Activated naive CD4-positive, alpha-beta T cell treated with anti-CD3 and anti-CD28 coated beads, Interleukin-2, amount 50 U/mL, for 24 hours (primary cell): ENCODE data around the gene ANK3.

Experiments used
- H3K27ac Mint-ChIP-seq: one replicate; pipeline ENCODE4 v1.8.0; 2021; ENCODE audit warnings: mild to moderate bottlenecking, mixed read lengths
- H3K27me3 Mint-ChIP-seq: one replicate; pipeline ENCODE4 v1.8.0; 2021; ENCODE audit warnings: mixed read lengths
- H3K36me3 Mint-ChIP-seq: one replicate; pipeline ENCODE4 v1.8.0; 2021; ENCODE audit warnings: mixed read lengths
- H3K4me1 Mint-ChIP-seq: one replicate; pipeline ENCODE4 v1.8.0; 2021; ENCODE audit warnings: mixed read lengths
- H3K4me3 Mint-ChIP-seq: one replicate; pipeline ENCODE4 v1.8.0; 2021; ENCODE audit warnings: mild to moderate bottlenecking, mixed read lengths
- H3K9me3 Mint-ChIP-seq: one replicate; pipeline ENCODE4 v1.8.0; 2021; ENCODE audit warnings: mixed read lengths

ANK3 gene

GRCh38 chr10:60140651-60141632 is 248.7 kb downstream of the ANK3 start:
- H3K4me3 Mint-ChIP-seq: no peak overlapping the region
- no peaks in the 10 kb centered on the region for H3K4me1 Mint-ChIP-seq
- no peak overlapping the region for H3K27ac Mint-ChIP-seq
- no peaks in the 10 kb centered on the region for H3K9me3 Mint-ChIP-seq
- H3K27me3 Mint-ChIP-seq: no peaks in the 10 kb centered on the region
- peaks cover 6% of the 10 kb centered on the region for H3K36me3 Mint-ChIP-seq

DNA sequence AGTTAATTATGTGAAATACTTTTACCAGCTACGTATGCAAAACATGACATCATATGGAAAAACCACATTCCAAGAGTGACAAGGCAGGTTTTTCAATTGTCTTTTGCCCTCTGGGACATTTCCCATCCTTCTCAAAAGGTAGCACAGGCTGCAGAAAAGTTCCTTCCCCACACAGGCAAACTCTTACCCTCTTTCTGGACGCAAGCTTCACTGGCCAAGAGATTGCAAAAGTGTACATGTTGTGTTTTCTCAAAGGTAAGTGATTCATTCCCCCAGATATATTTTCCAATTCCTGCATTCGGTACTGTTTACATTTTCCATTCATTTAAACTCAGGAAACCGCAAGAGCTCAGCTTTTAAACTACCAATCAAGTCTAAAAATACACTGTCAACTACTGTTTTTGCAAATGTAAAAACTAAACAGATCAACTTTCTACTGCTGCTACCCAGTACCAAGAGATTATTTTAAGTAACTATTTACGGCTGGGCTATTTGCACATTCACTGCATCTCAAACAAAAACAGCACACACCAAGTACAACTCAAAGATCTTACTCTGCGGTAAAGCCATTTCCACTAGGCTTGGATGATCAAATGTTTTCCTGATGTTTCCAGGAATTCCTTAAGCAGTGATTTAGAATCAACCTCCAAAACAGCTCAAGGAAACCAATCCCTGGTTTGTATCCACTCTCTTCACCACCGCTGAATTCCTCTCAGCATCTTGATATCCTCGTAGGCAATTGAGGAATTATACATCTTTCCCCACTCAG is 249.7 kb downstream of the ANK3 start:
- H3K4me3 Mint-ChIP-seq: no peak overlapping the region
- H3K27ac Mint-ChIP-seq: no peak overlapping the region
- H3K9me3 Mint-ChIP-seq: no peaks in the 10 kb centered on the region
- H3K36me3 Mint-ChIP-seq: peaks cover 6% of the 10 kb centered on the region
- no peaks in the 10 kb centered on the region for H3K27me3 Mint-ChIP-seq
- H3K4me1 Mint-ChIP-seq: no peaks in the 10 kb centered on the region

- Mint-ChIP-seq H3K9me3 (no peaks in the 10 kb centered on the region), H3K4me1 (no peaks in the 10 kb centered on the region), H3K4me3 (no peak overlapping the region), H3K36me3 (peaks cover 6% of the 10 kb centered on the region), H3K27me3 (no peaks in the 10 kb centered on the region), H3K27ac (no peak overlapping the region)
Measured at GRCh38 chr10:60139290-60139689, 250.4 kb downstream of the ANK3 start.

GRCh38 chr10:60138842-60139241 is 250.8 kb downstream of the ANK3 start:
- Mint-ChIP-seq H3K9me3 (no peaks in the 10 kb centered on the region), H3K4me3 (no peak overlapping the region), H3K27ac (no peak overlapping the region), H3K27me3 (no peaks in the 10 kb centered on the region), H3K36me3 (peaks cover 6% of the 10 kb centered on the region), H3K4me1 (no peaks in the 10 kb centered on the region)

- H3K4me1 Mint-ChIP-seq: no peaks in the 10 kb centered on the region
- no peaks in the 10 kb centered on the region for H3K27me3 Mint-ChIP-seq
- H3K27ac Mint-ChIP-seq: no peak overlapping the region
- no peaks in the 10 kb centered on the region for H3K9me3 Mint-ChIP-seq
- no peak overlapping the region for H3K4me3 Mint-ChIP-seq
- peaks cover 6% of the 10 kb centered on the region for H3K36me3 Mint-ChIP-seq
Measured at GRCh38 chr10:60138026-60138425, 251.6 kb downstream of the ANK3 start.

DNA sequence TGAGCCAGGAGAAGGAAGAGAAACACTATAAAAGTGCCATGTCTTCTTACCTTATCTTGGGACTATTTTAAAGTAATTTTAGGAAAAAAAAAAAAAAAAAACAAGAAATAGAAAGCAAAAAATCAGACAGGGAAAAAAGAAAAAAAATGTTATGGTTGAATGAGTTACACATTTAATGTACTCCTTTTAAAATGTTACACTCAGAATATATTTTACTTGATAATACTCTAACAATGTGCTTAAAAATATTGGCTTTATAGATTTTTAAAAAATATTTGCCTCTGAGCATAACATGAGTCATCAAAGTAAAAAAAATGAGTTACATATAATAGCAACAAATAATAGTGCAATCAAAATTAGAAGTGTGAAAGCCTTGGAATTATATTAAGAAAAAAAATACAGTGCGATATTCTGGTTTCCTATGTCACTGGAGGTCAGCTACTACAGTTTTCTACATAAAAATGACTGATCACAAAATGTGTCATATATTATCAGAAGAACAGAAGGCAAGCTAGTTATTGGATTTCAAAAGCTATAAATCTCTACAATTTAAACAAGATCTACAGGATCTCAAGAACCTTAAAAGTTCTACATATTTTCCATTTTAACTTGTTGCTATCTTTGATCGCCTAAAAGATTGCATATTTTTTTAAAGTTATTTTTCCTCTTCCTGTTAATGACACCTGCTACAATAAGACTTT is 252.2 kb downstream of the ANK3 start:
- Mint-ChIP-seq H3K4me3 (no peak overlapping the region), H3K4me1 (no peaks in the 10 kb centered on the region), H3K27ac (no peak overlapping the region), H3K9me3 (no peaks in the 10 kb centered on the region), H3K27me3 (no peaks in the 10 kb centered on the region), H3K36me3 (peaks cover 6% of the 10 kb centered on the region)

DNA sequence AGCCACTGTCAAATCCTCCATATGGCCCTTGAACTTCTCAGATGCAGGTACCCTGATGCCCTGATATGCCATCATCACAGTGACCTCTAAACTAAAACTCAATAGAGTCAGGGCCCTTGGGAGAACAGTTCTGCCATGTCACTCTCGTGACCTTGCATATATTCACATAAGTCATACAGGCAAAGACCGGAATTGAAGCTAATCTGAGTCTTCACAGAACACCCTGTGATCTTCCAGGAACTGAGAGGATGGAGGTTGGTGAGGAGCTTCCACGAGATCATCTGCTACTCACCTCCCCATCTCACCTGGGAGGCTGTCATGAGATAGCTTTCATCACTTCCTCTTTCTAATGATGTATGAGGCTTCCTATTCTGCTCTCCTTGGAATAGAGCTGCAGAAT is 254.7 kb downstream of the ANK3 start:
- H3K4me1 Mint-ChIP-seq: no peaks in the 10 kb centered on the region
- peaks cover 3% of the 10 kb centered on the region for H3K36me3 Mint-ChIP-seq
- H3K27me3 Mint-ChIP-seq: no peaks in the 10 kb centered on the region
- H3K9me3 Mint-ChIP-seq: no peaks in the 10 kb centered on the region
- no peak overlapping the region for H3K4me3 Mint-ChIP-seq
- no peak overlapping the region for H3K27ac Mint-ChIP-seq

DNA sequence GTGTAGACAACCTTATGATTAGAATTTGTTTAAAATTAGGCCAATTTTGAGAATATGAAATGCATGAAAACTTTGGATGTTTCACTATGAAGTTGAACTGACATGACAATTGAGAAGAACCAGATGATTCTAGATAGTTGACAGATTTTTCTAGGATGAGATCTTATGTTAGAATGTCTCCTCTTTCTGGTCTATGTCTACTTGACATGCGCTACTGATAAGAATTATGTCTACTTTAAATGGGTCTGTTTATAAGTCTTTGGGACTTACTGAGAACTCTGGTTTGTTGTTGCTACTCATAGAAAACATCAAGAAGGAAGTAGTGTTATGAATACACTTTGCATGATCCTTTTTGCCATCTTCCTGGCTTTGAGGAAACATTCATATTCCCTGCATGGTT is 255.1 kb downstream of the ANK3 start:
- no peaks in the 10 kb centered on the region for H3K27me3 Mint-ChIP-seq
- H3K27ac Mint-ChIP-seq: no peak overlapping the region
- peaks cover 3% of the 10 kb centered on the region for H3K36me3 Mint-ChIP-seq
- no peaks in the 10 kb centered on the region for H3K4me1 Mint-ChIP-seq
- H3K4me3 Mint-ChIP-seq: no peak overlapping the region
- H3K9me3 Mint-ChIP-seq: no peaks in the 10 kb centered on the region

DNA sequence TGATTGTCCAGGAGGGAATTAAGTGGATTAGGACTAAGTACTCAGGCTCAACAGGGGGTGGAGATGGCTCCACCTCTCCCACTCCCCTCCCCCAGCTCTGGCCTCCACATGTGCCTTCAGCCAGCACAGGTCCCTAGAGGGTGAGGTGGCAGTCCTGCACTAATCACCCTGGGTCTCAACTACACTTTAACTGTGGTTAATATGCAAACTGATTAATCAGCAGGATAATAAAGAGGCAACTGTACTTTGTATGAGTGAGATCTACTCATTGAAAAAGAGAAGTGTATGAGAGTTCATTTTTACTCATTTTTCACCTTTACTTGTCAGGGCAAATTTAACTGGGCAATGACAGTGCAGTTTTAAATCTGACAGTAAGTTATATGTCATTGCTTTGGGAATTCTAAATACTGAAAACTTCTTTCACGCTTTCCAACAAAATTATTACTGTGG is 259.5 kb downstream of the ANK3 start:
- Mint-ChIP-seq H3K4me3 (no peak overlapping the region), H3K4me1 (no peaks in the 10 kb centered on the region), H3K27ac (no peak overlapping the region), H3K36me3 (peaks cover 3% of the 10 kb centered on the region), H3K9me3 (no peaks in the 10 kb centered on the region), H3K27me3 (no peaks in the 10 kb centered on the region)

GRCh38 chr10:60125895-60126294 is 263.8 kb downstream of the ANK3 start:
- Mint-ChIP-seq H3K4me3 (no peak overlapping the region), H3K9me3 (no peaks in the 10 kb centered on the region), H3K4me1 (no peaks in the 10 kb centered on the region), H3K27ac (no peak overlapping the region), H3K27me3 (no peaks in the 10 kb centered on the region), H3K36me3 (no peaks in the 10 kb centered on the region)

GRCh38 chr10:60124536-60124935 is 265.1 kb downstream of the ANK3 start:
- H3K9me3 Mint-ChIP-seq: no peaks in the 10 kb centered on the region
- no peaks in the 10 kb centered on the region for H3K36me3 Mint-ChIP-seq
- H3K27me3 Mint-ChIP-seq: no peaks in the 10 kb centered on the region
- H3K4me1 Mint-ChIP-seq: no peaks in the 10 kb centered on the region
- H3K4me3 Mint-ChIP-seq: no peak overlapping the region
- H3K27ac Mint-ChIP-seq: no peak overlapping the region

- Mint-ChIP-seq H3K4me1 (no peaks in the 10 kb centered on the region), H3K27ac (no peak overlapping the region), H3K36me3 (no peaks in the 10 kb centered on the region), H3K4me3 (no peak overlapping the region), H3K27me3 (no peaks in the 10 kb centered on the region), H3K9me3 (no peaks in the 10 kb centered on the region)
Measured at GRCh38 chr10:60123668-60124067, 266.0 kb downstream of the ANK3 start.

DNA sequence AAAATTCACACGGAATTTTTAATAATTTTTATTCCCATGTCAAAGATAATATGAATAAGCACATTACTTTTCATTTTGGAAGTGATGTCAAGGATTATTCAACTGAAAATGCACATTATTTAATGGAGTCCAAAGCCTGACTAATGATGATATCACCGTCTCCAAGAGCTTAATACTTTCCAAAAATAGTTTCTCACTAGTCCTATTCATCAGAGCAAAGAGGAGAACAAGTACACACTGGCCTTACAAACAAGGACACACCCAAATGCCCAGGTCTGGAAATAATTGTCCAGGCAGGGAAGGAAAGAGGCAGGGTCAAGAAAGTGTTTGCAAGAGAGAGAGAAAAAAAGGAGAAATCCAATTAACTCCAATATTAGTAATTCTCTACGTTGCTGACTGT is 266.5 kb downstream of the ANK3 start:
- H3K9me3 Mint-ChIP-seq: no peaks in the 10 kb centered on the region
- H3K36me3 Mint-ChIP-seq: no peaks in the 10 kb centered on the region
- no peak overlapping the region for H3K4me3 Mint-ChIP-seq
- no peaks in the 10 kb centered on the region for H3K4me1 Mint-ChIP-seq
- no peak overlapping the region for H3K27ac Mint-ChIP-seq
- H3K27me3 Mint-ChIP-seq: no peaks in the 10 kb centered on the region

DNA sequence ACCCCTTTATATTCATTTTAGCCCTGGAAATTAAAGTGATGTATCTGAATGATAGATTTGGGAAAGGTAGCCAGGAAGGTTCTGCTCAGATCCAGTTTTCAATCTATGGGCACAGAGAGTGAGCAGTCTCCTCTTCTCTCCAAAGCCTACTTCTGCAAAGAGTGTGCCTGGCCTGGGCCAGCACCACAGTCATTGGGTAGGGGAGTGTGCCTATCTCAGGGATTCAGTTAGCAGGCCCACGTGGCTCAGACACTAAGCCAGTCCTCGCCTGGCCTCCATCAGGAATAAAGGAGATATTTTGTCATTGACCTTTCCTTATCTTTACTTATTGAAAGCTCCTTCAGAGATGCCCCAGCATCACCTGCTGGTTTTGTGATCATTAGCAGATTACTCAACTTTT is 267.5 kb downstream of the ANK3 start:
- no peak overlapping the region for H3K4me3 Mint-ChIP-seq
- no peaks in the 10 kb centered on the region for H3K4me1 Mint-ChIP-seq
- no peak overlapping the region for H3K27ac Mint-ChIP-seq
- no peaks in the 10 kb centered on the region for H3K9me3 Mint-ChIP-seq
- no peaks in the 10 kb centered on the region for H3K27me3 Mint-ChIP-seq
- H3K36me3 Mint-ChIP-seq: no peaks in the 10 kb centered on the region

GRCh38 chr10:60114765-60115586 is 274.7 kb downstream of the ANK3 start:
- Mint-ChIP-seq H3K9me3 (no peaks in the 10 kb centered on the region), H3K27me3 (no peaks in the 10 kb centered on the region), H3K27ac (no peak overlapping the region), H3K4me3 (no peak overlapping the region), H3K4me1 (no peaks in the 10 kb centered on the region), H3K36me3 (peaks cover 2% of the 10 kb centered on the region)
